GM12891 (cell line): ENCODE data around the gene PPP1R18.

Experiments
- POLR2A ChIP-seq: IDR thresholded peaks from 2 replicates; pipeline ENCODE4 v1.6.1; 2011; ENCODE audit warnings: low read depth, low read length, control low read depth
- TAF1 ChIP-seq: IDR thresholded peaks from 2 replicates; pipeline ENCODE4 v1.6.1; 2011; ENCODE audit warnings: low read depth, low read length, control low read depth

GRCh38 chr6:30641048-30641447, 45.4 kb downstream of the PPP1R18 start:
- TF ChIP-seq POLR2A: no peak
- TF ChIP-seq TAF1: no peak
